ENCODE measurements around the gene SREBF2.

GRCh38 chr22:41920271-41920976 is 87.5 kb downstream of the SREBF2 start:
- TF ChIP-seq EZH2phosphoT487 (IDR thresholded peaks at IDR 0.05; ENCODE audit: insufficient read depth, low read depth): no peak
- no peak for TF ChIP-seq EZH2 (IDR thresholded peaks at IDR 0.05; ENCODE audit: insufficient read depth, poor library complexity, severe bottlenecking)

Data from GM23248 (cell line).